NCI-H2196 treated with DMSO at 0.1 percent for 48 hours (cell line): ENCODE measurements around the gene DDX31.

Experiments
- DNase-seq: peaks from one replicate; lab custom pipeline; 2025; ENCODE audit not compliant: unreplicated experiment; lab: John Stamatoyannopoulos, UW

The DDX31 gene

DNA sequence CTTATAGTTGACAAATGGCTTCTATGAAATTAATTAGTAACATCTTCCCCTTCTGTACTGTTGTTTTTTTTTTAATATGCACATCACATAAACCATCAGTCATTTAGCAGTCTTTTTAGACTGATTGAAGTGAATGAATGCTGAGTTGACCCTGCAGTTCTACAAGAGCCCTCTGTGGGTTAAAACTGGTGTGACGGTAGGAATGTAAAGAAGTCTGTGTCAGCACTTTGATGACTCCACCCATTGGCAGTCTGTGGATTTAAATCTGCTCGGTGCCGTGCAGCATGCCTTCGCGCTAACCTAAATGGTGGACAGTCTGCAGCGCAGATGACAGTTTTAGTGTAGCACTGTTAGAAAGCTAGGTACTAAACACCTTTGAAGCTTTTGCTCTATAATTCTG lies 3.6 kb upstream of the DDX31 start:
- DNase-seq, result no peak

- no peak for DNase-seq
Observed at GRCh38 chr9:132672413-132672690, 2.6 kb upstream of the DDX31 start.

GRCh38 chr9:132671620-132672412 lies 2.0 kb upstream of the DDX31 start:
- no peak for DNase-seq

GRCh38 chr9:132670457-132671391 lies 941 bp upstream of the DDX31 start, which contains the start of gene GTF3C4:
Gene GTF3C4, plus strand, starts transcription at chr9:132670464. Its CDS starts 135 bp downstream, at chr9:132670599.
- no peak for DNase-seq

- peak; percentile 32 for DNase-seq
Observed at GRCh38 chr9:132669319-132669697, 475 bp downstream of the DDX31 start.

DNA sequence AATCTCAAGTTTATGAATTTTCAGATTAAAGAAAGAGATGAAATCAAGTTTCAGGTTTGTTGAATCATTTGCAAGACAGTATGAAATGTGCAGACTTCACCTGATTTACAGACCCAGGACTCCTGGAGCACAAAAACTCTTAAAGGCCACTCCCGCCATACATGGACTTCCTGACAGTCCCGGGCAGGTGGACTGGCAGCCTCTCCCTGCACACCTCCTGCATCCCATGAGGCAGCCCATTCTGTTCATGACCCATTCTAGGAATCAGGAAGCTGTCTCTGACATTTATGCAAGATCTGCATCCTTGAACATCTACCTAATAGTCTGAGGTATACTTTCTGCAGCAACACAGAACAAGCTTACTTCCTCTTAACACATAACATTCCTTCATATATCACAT lies 5.9 kb downstream of the DDX31 start:
- no peak for DNase-seq

- no peak for DNase-seq
Observed at GRCh38 chr9:132663117-132663516, 6.7 kb downstream of the DDX31 start.

GRCh38 chr9:132662152-132662945 lies 7.4 kb downstream of the DDX31 start:
- DNase-seq, result no peak

GRCh38 chr9:132656299-132656698 lies 13.5 kb downstream of the DDX31 start:
- DNase-seq, result no peak

DNA sequence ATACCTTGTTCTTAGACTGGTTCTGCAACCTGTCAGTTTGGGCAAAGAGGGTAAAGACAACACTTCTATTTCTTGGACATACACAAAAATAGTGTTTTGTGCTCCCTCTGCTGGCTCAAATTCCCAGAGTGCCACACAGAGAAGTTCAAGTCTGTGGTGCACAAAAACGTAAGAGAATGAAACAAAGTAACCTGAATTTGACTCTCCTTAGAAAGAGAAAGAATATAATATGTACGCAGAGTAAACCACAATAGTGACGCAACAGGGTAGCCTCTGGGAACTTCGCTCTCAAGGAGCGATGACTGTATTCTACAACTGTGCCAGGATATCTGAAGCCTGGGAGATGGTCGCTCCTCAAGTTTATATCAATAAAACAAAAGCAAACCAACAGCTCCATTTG lies 18.5 kb downstream of the DDX31 start:
- DNase-seq, result no peak

- DNase-seq, result no peak
Observed at GRCh38 chr9:132648685-132649084, 21.1 kb downstream of the DDX31 start.

DNA sequence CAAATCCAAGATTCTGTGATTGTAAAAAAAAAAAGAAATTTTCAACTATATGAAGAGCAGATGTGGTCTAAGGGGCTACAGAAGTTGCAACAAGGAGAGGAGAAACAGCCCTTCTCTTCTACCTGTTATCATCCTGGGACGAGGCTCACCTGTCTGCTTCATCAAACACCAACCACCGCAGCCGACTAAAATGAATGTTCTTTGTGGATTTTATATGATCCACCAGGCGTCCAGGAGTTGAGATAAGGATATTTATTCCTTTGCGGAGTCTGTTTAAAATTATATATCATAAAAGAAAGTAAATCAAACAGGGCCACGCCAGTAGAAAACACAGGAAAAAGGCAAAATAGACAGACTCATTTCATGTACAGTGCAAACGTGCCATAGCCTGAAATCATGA lies 21.5 kb downstream of the DDX31 start:
- DNase-seq, result no peak

GRCh38 chr9:132647806-132648205 lies 22.0 kb downstream of the DDX31 start:
- DNase-seq, result no peak

DNA sequence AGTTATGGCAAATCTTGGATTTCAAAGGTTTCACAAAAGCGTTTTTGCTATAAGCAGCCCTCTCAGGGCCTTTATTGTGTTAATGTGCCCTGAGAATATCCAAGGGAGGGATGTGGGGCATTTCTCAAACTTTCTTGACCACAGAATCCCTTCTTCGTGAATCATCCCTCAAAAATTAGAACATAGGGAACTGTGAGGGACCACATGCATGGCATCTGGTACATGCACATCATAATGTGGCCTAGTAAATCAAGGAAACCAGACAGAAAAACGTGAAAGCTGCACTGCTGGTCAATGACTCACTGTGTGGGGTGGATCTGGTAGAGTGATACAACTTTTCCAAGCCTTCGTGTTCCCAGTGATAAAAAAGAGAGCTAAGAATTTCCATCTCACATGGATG lies 22.4 kb downstream of the DDX31 start:
- no peak for DNase-seq

- no peak for DNase-seq
Observed at GRCh38 chr9:132646726-132647125, 23.1 kb downstream of the DDX31 start.

DNA sequence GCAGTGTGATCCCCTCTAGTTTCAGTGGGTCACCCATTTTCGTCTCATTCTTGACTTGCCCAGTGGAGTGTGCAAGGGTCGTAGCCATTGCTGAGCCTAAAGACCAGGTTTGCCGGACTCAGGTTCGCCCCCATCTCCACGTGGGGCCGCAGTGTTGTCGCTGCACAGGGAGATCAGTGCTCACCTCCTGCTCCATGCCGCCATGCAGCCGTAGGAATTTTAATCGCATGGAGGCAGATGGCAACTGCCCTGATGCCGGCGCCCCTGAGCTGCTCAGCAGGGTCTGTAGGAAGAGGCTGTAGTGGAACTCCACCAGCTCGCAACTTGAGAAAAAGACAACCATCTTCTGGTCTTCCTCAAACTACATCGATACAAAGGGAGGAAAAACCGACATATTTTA lies 24.1 kb downstream of the DDX31 start:
- no peak for DNase-seq

- no peak for DNase-seq
Observed at GRCh38 chr9:132645306-132645705, 24.5 kb downstream of the DDX31 start.

GRCh38 chr9:132644251-132644650 lies 25.5 kb downstream of the DDX31 start:
- DNase-seq, result no peak

- no peak for DNase-seq
Observed at GRCh38 chr9:132641216-132641615, 28.6 kb downstream of the DDX31 start.

DNA sequence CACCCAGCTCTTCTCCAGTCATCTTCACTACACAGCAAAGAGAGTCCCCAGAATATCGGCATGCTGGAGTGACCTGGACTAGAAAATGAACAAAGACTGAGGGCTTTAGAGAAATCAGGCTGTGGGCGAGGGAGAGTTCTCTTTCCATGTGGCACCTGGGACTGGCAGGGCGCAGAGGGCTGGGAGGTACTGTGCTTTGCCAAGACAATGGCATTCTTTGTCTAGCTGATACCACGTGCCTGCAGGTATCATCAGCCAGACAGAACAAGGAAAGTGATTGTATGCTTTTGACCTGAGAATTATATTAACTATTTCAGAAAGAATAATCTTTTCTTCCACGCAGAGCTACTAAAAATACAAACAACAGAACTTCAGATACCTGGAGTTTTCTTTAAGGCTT lies 30.5 kb downstream of the DDX31 start:
- DNase-seq, result no peak

DNA sequence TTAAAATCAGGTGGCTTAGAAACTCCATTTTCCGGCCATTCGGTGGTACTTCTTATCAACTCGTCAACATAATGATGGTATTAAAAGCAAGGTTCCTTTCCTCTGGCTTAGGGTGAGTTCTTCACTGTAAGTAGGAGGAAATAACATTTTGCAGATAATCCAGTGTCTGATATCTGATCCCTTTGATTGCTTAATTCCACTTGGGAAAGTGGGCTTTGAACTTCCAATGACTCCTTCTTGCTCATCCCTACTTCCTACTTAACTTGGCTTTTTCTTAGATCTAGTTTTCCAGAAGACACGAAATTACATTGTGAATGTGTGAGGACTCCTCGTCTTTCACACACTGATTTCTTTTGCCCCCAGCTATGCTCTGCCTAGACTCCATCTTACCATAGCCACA lies 31.5 kb downstream of the DDX31 start:
- no peak for DNase-seq

DNA sequence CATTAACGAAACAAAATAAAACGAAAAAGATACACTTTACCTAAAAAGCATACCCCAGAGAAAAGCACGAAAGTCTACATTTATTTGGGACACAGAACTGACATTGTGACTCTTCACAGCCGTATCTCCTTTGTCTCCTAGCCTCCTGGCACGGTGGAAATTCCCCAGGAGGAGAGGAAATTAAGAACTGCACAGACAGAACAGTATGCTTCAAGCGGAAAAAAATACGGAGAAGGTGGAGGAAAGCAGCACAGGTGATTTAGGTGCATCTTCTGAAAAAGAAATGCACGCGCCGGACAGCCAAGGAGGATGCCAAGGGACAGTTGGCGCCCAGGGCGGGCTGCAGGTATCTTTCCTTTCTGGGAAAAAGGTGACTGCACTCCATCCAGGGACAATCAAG lies 32.0 kb downstream of the DDX31 start:
- no peak for DNase-seq
